C4-2B (cell line): Measurements from ENCODE around the gene AUTS2.

Experiments
- ZFX ChIP-seq: fragments of 450-650 bp; IDR thresholded peaks from 2 replicates; pipeline ENCODE4 v1.6.1; 2017
- TF ChIP-seq, protein P1 (sequence below): fragments of 450-650 bp; conservative IDR thresholded peaks from 2 replicates; pipeline ENCODE4 v1.5.1; 2017; ENCODE audit warnings: mild to moderate bottlenecking

DNA sequence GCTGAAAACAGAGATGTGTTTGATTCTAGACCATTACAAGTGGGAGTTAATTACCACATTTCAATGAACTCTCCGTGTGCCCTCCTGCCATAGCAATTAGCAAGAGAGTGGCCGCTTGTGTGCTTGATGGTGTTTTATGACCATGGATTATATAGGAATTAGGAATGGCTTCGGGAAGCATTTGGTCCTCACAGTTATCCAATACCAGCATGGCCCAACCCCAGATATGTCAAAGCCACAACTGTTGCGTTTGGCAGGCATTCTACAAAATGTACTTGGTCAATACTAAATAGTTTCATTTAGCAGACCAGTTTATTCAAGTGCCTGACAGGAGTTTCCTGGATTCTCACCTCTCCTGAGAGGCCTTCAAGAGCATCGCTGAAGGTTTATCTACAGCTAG lies 1024.7 kb downstream of the AUTS2 start:
- TF ChIP-seq, protein P1, sequence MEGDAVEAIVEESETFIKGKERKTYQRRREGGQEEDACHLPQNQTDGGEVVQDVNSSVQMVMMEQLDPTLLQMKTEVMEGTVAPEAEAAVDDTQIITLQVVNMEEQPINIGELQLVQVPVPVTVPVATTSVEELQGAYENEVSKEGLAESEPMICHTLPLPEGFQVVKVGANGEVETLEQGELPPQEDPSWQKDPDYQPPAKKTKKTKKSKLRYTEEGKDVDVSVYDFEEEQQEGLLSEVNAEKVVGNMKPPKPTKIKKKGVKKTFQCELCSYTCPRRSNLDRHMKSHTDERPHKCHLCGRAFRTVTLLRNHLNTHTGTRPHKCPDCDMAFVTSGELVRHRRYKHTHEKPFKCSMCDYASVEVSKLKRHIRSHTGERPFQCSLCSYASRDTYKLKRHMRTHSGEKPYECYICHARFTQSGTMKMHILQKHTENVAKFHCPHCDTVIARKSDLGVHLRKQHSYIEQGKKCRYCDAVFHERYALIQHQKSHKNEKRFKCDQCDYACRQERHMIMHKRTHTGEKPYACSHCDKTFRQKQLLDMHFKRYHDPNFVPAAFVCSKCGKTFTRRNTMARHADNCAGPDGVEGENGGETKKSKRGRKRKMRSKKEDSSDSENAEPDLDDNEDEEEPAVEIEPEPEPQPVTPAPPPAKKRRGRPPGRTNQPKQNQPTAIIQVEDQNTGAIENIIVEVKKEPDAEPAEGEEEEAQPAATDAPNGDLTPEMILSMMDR: no peak
- no peak for TF ChIP-seq ZFX
